ENCODE data around the gene ZBTB38. TPM values are rescaled to one million over a fixed set of nuclear protein-coding genes. Genes with fewer than 3 reads are reported as not detected.

Gene ZBTB38
- total RNA-seq, 1 donor from 2014 or later = 25.8 TPM

- H3K27ac Mint-ChIP-seq = peak overlapping the region; percentile 80
- no peak overlapping the region for H3K4me3 Mint-ChIP-seq (ENCODE audit: low read depth)
- TF ChIP-seq CTCF (IDR thresholded peaks at IDR 0.05; ENCODE audit: unreplicated experiment) = peak; percentile 73
- DNase-seq (ENCODE audit: low spot score, unreplicated experiment) = no peak
- H3K36me3 Mint-ChIP-seq (ENCODE audit: insufficient read depth) = peaks cover 4% of the 10 kb centered on the region
- no peaks in the 10 kb centered on the region for H3K27me3 Mint-ChIP-seq
- peaks cover 3% of the 10 kb centered on the region for H3K9me3 Mint-ChIP-seq (ENCODE audit: low read depth)
- peaks cover 11% of the 10 kb centered on the region for H3K4me1 Mint-ChIP-seq (ENCODE audit: low read depth)
Measured at GRCh38 chr3:141360888-141361598, 7.3 kb upstream of the ZBTB38 start.

- peaks cover 3% of the 10 kb centered on the region for H3K9me3 Mint-ChIP-seq (ENCODE audit: low read depth)
- H3K4me3 Mint-ChIP-seq (ENCODE audit: low read depth) = no peak overlapping the region
- peaks cover 4% of the 10 kb centered on the region for H3K36me3 Mint-ChIP-seq (ENCODE audit: insufficient read depth)
- no peaks in the 10 kb centered on the region for H3K27me3 Mint-ChIP-seq
- no peak for TF ChIP-seq CTCF (IDR thresholded peaks at IDR 0.05; ENCODE audit: unreplicated experiment)
- H3K27ac Mint-ChIP-seq = peak overlapping the region; percentile 53
- no peak for DNase-seq (ENCODE audit: low spot score, unreplicated experiment)
- H3K4me1 Mint-ChIP-seq (ENCODE audit: low read depth) = peaks cover 21% of the 10 kb centered on the region
Measured at GRCh38 chr3:141362736-141363135, 5.6 kb upstream of the ZBTB38 start.

GRCh38 chr3:141365201-141365600 lies 3.1 kb upstream of the ZBTB38 start:
- Mint-ChIP-seq H3K9me3 (ENCODE audit: low read depth) (peaks cover 3% of the 10 kb centered on the region), H3K4me1 (ENCODE audit: low read depth) (peaks cover 36% of the 10 kb centered on the region)
- no peak for TF ChIP-seq CTCF (IDR thresholded peaks at IDR 0.05; ENCODE audit: unreplicated experiment)

GRCh38 chr3:141366285-141367037 lies 1.8 kb upstream of the ZBTB38 start:
- H3K4me1 Mint-ChIP-seq (ENCODE audit: low read depth) = peaks cover 27% of the 10 kb centered on the region

More at GRCh38 chr3:141365201-141365600, 3.1 kb upstream of the ZBTB38 start:
- no peak overlapping the region for H3K27ac Mint-ChIP-seq
- no peak overlapping the region for H3K4me3 Mint-ChIP-seq (ENCODE audit: low read depth)
- H3K36me3 Mint-ChIP-seq (ENCODE audit: insufficient read depth) = peaks cover 4% of the 10 kb centered on the region
- H3K27me3 Mint-ChIP-seq = no peaks in the 10 kb centered on the region
- no peak for DNase-seq (ENCODE audit: low spot score, unreplicated experiment)

More at GRCh38 chr3:141366285-141367037, 1.8 kb upstream of the ZBTB38 start:
- Mint-ChIP-seq H3K4me3 (ENCODE audit: low read depth) (no peak overlapping the region), H3K9me3 (ENCODE audit: low read depth) (peaks cover 3% of the 10 kb centered on the region), H3K27ac (peak overlapping the region; percentile 83), H3K36me3 (ENCODE audit: insufficient read depth) (peaks cover 4% of the 10 kb centered on the region), H3K27me3 (no peaks in the 10 kb centered on the region)
- no peak for TF ChIP-seq CTCF (IDR thresholded peaks at IDR 0.05; ENCODE audit: unreplicated experiment)
- DNase-seq (ENCODE audit: low spot score, unreplicated experiment) = no peak

Data from progenitor cell of endocrine pancreas (in vitro differentiated cells).